Fibroblast of lung (primary cell): Measurements from ENCODE around the gene MS4A8.

Experiments used
- CTCF ChIP-seq, 2 donors: IDR thresholded peaks in 1 of 2; conservative IDR thresholded peaks in 1 of 2; 1 replicate in 1 of 2; 2 replicates in 1 of 2; pipeline ENCODE4 v1.5.1; 2011 to 2012; ENCODE audit warnings: low read length in 2 of 2, control low read depth in 1 of 2, inconsistent platforms in 1 of 2, low read depth in 1 of 2, mild to moderate bottlenecking in 1 of 2
- EZH2 ChIP-seq: IDR thresholded peaks from 2 replicates; pipeline ENCODE4 v1.5.1; 2012; ENCODE audit warnings: low read length, control low read depth, mild to moderate bottlenecking; ENCODE audit errors: missing control alignments

DNA sequence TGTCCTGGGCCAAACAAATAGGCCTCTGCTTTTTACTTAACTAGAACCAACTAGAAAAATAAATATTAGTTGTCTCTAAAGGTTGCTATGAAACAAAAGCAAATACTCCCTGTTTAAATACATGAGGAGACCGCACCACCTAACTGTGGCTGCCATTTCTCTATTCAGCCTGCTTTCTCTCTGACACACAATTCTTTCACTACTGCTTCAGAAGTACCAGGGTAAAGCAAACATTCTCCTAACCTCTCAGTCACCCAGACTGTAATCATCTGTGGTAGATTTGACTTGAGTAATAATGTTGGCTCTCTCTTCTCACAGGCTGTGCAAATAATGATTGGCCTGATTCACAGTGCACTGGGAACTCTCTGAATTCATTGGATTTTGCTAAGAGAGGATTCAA lies 41.0 kb upstream of the MS4A8 start:
- TF ChIP-seq CTCF (conservative IDR thresholded peaks at IDR 0.05 in 1 of 2, IDR thresholded peaks at IDR 0.05 in 1 of 2; ENCODE audit: low read depth in 1 of 2, low read length in 2 of 2) (no peak), EZH2 (no peak)
